Measurements from ENCODE around the gene ZFAND3.

ZFAND3 gene

GRCh38 chr6:37894585-37894984, 75.1 kb downstream of the ZFAND3 start:
- no peak for DNase-seq (ENCODE audit: low read depth)

- DNase-seq (ENCODE audit: low read depth): no peak
These were observed 77.8 kb downstream of the ZFAND3 start for GRCh38 chr6:37897321-37897720.

GRCh38 chr6:37897818-37898515, 78.4 kb downstream of the ZFAND3 start:
- DNase-seq (ENCODE audit: low read depth): no peak

- no peak for DNase-seq (ENCODE audit: low read depth)
These were observed 84.1 kb downstream of the ZFAND3 start for GRCh38 chr6:37903351-37904340.

- DNase-seq (ENCODE audit: low read depth): no peak
These were observed 85.1 kb downstream of the ZFAND3 start for GRCh38 chr6:37904590-37904989.

GRCh38 chr6:37906121-37906520, 86.6 kb downstream of the ZFAND3 start:
- DNase-seq (ENCODE audit: low read depth): no peak

GRCh38 chr6:37910998-37911397, 91.5 kb downstream of the ZFAND3 start:
- no peak for DNase-seq (ENCODE audit: low read depth)

- DNase-seq (ENCODE audit: low read depth): no peak
These were observed 93.7 kb downstream of the ZFAND3 start for GRCh38 chr6:37913210-37913609.

- no peak for DNase-seq (ENCODE audit: low read depth)
These were observed 95.9 kb downstream of the ZFAND3 start for GRCh38 chr6:37915463-37915862.

GRCh38 chr6:37916149-37916548, 96.6 kb downstream of the ZFAND3 start:
- no peak for DNase-seq (ENCODE audit: low read depth)

GRCh38 chr6:37916675-37917074, 97.1 kb downstream of the ZFAND3 start:
- DNase-seq (ENCODE audit: low read depth): no peak

- no peak for DNase-seq (ENCODE audit: low read depth)
These were observed 98.0 kb downstream of the ZFAND3 start for GRCh38 chr6:37917566-37917965.

GRCh38 chr6:37919417-37920157, 100.1 kb downstream of the ZFAND3 start:
- DNase-seq (ENCODE audit: low read depth): no peak

GRCh38 chr6:37920667-37921066, 101.1 kb downstream of the ZFAND3 start:
- no peak for DNase-seq (ENCODE audit: low read depth)

GRCh38 chr6:37922563-37922962, 103.0 kb downstream of the ZFAND3 start:
- DNase-seq (ENCODE audit: low read depth): no peak

GRCh38 chr6:37923514-37923913, 104.0 kb downstream of the ZFAND3 start:
- DNase-seq (ENCODE audit: low read depth): no peak

GRCh38 chr6:37926661-37927060, 107.1 kb downstream of the ZFAND3 start:
- no peak for DNase-seq (ENCODE audit: low read depth)

- DNase-seq (ENCODE audit: low read depth): no peak
These were observed 108.7 kb downstream of the ZFAND3 start for GRCh38 chr6:37928217-37928616.

GRCh38 chr6:37930288-37930971, 110.9 kb downstream of the ZFAND3 start:
- no peak for DNase-seq (ENCODE audit: low read depth)

- no peak for DNase-seq (ENCODE audit: low read depth)
These were observed 111.5 kb downstream of the ZFAND3 start for GRCh38 chr6:37931066-37931465.

GRCh38 chr6:37934276-37934675, 114.7 kb downstream of the ZFAND3 start:
- DNase-seq (ENCODE audit: low read depth): no peak

GRCh38 chr6:37936150-37936549, 116.6 kb downstream of the ZFAND3 start:
- no peak for DNase-seq (ENCODE audit: low read depth)
